22Rv1 (cell line): Measurements from ENCODE around the gene FGFBP2.

Experiments used
- H3K27ac ChIP-seq: fragments of 450-650 bp; 2 replicates; pipeline ENCODE4 v1.5.1; 2017
- ZFX ChIP-seq: fragments of 450-650 bp; IDR thresholded peaks from 2 replicates; pipeline ENCODE4 v1.6.1; 2017; ENCODE audit warnings: antibody characterized with exemption, borderline replicate concordance
- TF ChIP-seq, protein P1 (sequence below): fragments of 450-650 bp; IDR thresholded peaks from 2 replicates; pipeline ENCODE4 v1.5.1; 2017; ENCODE audit warnings: mild to moderate bottlenecking

The FGFBP2 gene

GRCh38 chr4:15938182-15938581 lies 24.8 kb downstream of the FGFBP2 start:
- H3K27ac ChIP-seq: no peak overlapping the region

DNA sequence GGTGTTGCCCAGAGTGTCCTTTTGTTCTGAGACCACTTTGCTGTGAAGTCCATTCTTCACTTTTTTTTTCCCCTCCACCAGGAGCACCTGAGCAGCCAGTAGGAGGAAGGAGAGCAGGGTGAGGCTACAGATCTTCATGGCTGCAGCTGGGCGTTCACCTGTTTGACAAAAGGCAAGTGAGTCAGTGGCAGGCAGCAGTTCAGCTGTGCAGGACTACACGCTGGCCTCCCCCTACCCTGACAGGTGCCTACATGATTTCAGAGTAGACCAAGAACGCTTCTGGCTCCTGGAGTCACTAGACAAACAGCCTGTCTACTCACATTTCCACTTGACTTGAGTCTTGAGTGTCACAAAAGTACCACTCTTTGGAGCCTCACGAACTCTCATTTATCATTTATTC lies 26.5 kb downstream of the FGFBP2 start:
- TF ChIP-seq ZFX: no peak
- TF ChIP-seq, protein P1, sequence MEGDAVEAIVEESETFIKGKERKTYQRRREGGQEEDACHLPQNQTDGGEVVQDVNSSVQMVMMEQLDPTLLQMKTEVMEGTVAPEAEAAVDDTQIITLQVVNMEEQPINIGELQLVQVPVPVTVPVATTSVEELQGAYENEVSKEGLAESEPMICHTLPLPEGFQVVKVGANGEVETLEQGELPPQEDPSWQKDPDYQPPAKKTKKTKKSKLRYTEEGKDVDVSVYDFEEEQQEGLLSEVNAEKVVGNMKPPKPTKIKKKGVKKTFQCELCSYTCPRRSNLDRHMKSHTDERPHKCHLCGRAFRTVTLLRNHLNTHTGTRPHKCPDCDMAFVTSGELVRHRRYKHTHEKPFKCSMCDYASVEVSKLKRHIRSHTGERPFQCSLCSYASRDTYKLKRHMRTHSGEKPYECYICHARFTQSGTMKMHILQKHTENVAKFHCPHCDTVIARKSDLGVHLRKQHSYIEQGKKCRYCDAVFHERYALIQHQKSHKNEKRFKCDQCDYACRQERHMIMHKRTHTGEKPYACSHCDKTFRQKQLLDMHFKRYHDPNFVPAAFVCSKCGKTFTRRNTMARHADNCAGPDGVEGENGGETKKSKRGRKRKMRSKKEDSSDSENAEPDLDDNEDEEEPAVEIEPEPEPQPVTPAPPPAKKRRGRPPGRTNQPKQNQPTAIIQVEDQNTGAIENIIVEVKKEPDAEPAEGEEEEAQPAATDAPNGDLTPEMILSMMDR: no peak
- H3K27ac ChIP-seq: no peak overlapping the region

More at GRCh38 chr4:15938182-15938581, 24.8 kb downstream of the FGFBP2 start:
- TF ChIP-seq, protein P1: no peak
- TF ChIP-seq ZFX: no peak

DNA sequence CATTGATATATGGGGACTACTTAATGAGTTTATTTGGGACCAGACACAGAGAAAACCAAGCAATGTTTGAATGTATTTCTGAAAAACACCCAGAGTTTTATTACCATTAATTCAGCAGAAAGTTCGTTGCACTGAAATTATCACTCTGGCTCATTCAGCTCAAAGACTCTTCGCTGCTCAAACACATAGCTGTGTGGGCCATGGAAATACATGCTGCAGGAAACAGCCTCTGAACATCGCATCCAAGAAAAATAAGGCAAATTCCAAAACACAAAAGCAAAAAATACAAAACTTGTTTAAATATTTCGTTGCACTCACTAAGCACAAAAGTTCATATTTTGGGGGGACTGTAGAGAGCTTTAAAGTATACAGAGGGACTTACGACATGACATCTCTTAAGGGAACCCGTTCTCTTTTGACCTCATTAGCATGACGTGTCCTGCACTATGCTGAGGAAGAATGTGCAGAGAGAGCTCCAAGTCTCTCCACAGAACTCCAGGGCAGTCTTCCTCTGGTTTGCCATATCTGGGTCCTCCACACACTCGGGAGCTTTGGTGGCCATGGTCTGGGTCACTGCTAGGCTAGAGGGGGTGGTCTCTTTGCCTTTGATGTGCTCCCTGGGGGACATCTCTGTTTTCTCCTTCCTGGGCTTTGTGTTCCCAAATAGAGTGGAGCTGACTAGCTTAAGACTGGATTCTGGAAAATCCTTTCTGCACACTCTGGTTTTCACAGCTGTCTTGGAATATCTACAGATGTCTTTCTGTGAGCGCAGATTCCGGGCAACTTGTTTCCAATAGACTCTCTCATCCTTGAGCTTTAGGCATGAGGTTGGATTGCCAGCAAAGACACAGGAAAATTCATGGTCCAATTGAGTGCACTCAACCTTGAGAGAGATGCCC lies 27.2 kb downstream of the FGFBP2 start:
- TF ChIP-seq, protein P1: no peak
- no peak for TF ChIP-seq ZFX
- H3K27ac ChIP-seq: no peak overlapping the region

DNA sequence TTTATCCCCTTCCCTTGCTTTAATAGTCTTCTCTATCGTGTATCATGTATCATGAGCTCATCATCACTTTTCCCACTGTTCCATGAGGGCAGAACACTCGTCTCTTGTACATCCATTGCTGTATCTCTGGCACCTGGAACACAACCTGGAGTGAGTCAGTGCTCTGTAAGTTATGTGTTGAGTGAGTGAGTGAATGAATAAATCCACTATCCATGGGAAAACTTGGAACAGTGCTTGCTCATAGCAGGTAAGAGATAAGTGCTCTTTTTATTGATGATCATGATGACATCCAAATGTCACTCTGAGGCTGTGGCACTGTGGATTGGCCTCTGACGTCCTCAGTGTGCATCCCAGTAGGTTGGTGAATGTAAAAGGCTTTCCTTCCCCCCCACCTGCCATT lies 28.7 kb downstream of the FGFBP2 start:
- H3K27ac ChIP-seq: no peak overlapping the region
- TF ChIP-seq, protein P1: no peak
- TF ChIP-seq ZFX: no peak

DNA sequence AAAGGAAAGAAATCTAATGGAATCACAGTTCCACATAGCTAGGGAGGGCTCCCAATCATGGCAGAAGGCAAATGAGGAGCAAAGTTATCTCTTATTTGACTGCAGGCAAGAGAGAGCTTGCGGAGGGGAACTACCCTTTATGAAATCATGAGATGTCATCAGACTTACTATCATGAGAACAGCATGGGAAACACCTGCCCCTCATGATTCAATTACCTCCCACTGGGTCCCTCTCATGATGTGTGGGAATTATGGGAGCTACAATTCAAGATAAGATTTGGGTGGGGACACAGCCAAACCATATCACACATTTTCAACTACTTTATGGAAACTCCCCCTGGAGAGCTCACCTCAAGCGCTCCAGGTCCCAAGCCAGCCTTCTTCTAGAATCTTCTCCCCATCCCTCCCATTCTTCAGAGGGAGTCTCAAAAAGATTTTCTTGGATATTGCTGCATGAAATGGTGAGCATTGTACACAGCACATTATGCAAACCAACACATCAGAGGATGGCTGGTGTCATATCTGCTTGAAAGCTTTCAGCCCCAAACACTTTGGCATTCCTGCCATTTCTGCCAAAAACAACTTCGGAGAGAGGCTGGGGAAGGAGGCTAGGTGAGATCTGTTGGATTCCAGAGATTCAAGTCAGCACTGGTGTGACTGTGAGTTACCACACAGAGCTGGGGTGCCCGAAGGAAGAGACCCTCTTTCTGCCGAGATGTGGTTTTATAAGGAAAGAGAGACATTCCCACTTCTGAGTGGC lies 31.3 kb downstream of the FGFBP2 start:
- H3K27ac ChIP-seq: no peak overlapping the region
- TF ChIP-seq ZFX: no peak
- TF ChIP-seq, protein P1: no peak

DNA sequence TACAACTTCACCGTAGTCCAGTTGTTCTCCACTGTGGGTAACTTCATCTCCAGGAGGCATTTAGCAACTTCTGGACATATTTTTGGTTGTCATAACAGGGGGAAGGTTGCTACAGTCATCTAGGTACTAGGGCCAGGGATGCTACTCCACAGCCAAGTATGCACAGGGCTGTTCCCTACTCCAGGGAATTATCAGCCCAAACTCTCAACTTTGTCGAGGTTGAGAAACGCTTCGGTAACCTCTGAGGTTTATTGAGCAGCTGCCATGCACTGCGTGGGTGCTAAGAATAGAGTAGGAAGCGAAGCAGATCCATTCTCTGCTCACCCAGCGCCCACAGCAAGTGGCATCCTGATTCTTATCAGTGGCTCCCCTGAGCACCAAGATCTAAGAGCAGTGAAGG lies 32.7 kb downstream of the FGFBP2 start:
- no peak overlapping the region for H3K27ac ChIP-seq
- no peak for TF ChIP-seq ZFX
- TF ChIP-seq, protein P1: no peak

DNA sequence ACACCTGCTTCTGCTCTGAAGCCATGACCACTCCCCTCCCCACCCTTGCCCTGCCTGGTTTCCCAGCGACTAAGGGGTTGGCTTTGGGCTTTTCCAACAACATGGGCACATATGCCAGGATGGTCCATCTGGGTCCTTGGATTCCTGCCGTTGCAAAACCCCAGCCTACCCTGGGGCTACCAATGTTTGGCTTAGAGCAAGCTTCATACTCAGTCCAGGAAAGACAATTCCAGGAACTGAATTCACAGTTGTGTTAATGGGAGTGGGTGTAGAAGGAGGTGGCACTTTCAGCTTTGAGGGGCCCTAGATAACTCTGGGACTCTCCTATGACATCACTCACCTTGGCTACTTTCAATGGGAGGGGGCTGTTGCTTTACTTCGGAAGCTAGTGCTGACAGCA lies 33.4 kb downstream of the FGFBP2 start:
- no peak for TF ChIP-seq ZFX
- TF ChIP-seq, protein P1: no peak
- H3K27ac ChIP-seq: no peak overlapping the region
